ENCODE data around the gene ANKS1B.
"Not testable (repeated sequence)": the region's sequence is repeated elsewhere in the genome, so short reads cannot be mapped to it uniquely, and the experiment has no call there.

The ANKS1B gene

DNA sequence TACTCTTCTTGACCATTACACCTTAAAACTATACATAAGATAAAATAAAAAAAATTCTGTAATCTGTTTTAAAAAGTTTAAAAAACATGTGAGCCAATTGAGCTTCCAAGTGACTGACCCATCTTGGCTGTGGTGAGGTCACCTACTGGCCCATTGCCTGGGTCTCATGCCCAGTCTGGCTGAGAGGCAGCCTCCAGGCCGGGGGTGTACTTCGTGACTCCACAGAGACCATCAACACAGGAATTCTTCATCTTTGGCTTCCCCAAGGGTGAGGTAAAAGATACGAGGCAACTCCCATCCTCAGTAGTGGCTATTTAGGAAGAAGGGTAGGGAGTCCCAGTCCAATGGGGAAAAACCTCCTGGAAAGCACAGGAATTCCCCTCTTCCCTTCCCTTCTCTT lies 1226.4 kb downstream of the ANKS1B start:
- no peak overlapping the region for H2AFZ ChIP-seq (ENCODE audit: low read length)
- H3K9me3 ChIP-seq (ENCODE audit: insufficient read depth, low read depth, low read length): no peaks in the 10 kb centered on the region
- H3K36me3 ChIP-seq (ENCODE audit: insufficient read depth, low read length): no peaks in the 10 kb centered on the region
- no peaks in the 10 kb centered on the region for H3F3A ChIP-seq (ENCODE audit: low read depth)
- no peaks in the 10 kb centered on the region for H4K20me1 ChIP-seq (ENCODE audit: insufficient read depth, low read length, poor library complexity, severe bottlenecking)
- no peak overlapping the region for H3K9ac ChIP-seq (ENCODE audit: low read depth, low read length, poor library complexity, severe bottlenecking)
- H3K4me1 ChIP-seq (ENCODE audit: insufficient read depth, low read length, poor library complexity, severe bottlenecking): peaks cover 7% of the 10 kb centered on the region
- no peaks in the 10 kb centered on the region for H3K27me3 ChIP-seq (ENCODE audit: insufficient read depth, low read length, poor library complexity, severe bottlenecking)
- H3K79me2 ChIP-seq (ENCODE audit: insufficient read depth, low read length): no peaks in the 10 kb centered on the region
- H3K4me3 ChIP-seq (ENCODE audit: low read length, poor library complexity, severe bottlenecking): no peak overlapping the region
- H3K4me2 ChIP-seq (ENCODE audit: low read depth, low read length, poor library complexity, severe bottlenecking): no peak overlapping the region
- TF ChIP-seq, protein P1, sequence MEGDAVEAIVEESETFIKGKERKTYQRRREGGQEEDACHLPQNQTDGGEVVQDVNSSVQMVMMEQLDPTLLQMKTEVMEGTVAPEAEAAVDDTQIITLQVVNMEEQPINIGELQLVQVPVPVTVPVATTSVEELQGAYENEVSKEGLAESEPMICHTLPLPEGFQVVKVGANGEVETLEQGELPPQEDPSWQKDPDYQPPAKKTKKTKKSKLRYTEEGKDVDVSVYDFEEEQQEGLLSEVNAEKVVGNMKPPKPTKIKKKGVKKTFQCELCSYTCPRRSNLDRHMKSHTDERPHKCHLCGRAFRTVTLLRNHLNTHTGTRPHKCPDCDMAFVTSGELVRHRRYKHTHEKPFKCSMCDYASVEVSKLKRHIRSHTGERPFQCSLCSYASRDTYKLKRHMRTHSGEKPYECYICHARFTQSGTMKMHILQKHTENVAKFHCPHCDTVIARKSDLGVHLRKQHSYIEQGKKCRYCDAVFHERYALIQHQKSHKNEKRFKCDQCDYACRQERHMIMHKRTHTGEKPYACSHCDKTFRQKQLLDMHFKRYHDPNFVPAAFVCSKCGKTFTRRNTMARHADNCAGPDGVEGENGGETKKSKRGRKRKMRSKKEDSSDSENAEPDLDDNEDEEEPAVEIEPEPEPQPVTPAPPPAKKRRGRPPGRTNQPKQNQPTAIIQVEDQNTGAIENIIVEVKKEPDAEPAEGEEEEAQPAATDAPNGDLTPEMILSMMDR (conservative IDR thresholded peaks at IDR 0.05; ENCODE audit: low read length): no peak
- no peak for TF ChIP-seq EZH2phosphoT487 (IDR thresholded peaks at IDR 0.05; ENCODE audit: borderline replicate concordance)
- H3K9me2 ChIP-seq (replicated peaks; ENCODE audit: low read depth, low read length): no peaks in the 10 kb centered on the region

DNA sequence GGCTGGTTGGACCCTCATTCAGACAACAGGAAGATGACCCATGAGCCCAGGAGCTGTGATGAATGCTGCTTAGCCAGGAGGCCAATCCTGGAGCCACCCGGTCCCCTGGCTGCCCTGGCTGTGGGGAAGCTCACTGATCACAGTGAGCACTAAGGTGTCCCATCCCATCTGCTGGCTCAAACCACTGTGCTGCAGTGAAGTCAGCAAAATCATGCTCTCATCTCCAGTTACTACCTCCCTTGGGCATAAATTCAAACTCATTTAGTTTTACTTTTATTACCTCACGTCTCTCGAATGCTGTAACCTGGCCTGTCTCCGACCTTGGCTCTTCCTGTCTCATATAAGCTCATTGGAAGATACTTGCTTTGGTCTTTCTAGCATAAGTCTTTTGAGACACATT lies 1227.3 kb downstream of the ANKS1B start:
- Histone ChIP-seq H3K36me3 (ENCODE audit: insufficient read depth, low read length) (no peaks in the 10 kb centered on the region), H4K20me1 (ENCODE audit: insufficient read depth, low read length, poor library complexity, severe bottlenecking) (no peaks in the 10 kb centered on the region), H3K4me1 (ENCODE audit: insufficient read depth, low read length, poor library complexity, severe bottlenecking) (peaks cover 7% of the 10 kb centered on the region), H3K79me2 (ENCODE audit: insufficient read depth, low read length) (no peaks in the 10 kb centered on the region), H3K9me3 (ENCODE audit: insufficient read depth, low read depth, low read length) (no peaks in the 10 kb centered on the region), H3K4me3 (ENCODE audit: low read length, poor library complexity, severe bottlenecking) (no peak overlapping the region), H3K9ac (ENCODE audit: low read depth, low read length, poor library complexity, severe bottlenecking) (no peak overlapping the region), H3K9me2 (replicated peaks; ENCODE audit: low read depth, low read length) (no peaks in the 10 kb centered on the region), H2AFZ (ENCODE audit: low read length) (no peak overlapping the region), H3K27me3 (ENCODE audit: insufficient read depth, low read length, poor library complexity, severe bottlenecking) (no peaks in the 10 kb centered on the region), H3F3A (ENCODE audit: low read depth) (no peaks in the 10 kb centered on the region), H3K4me2 (ENCODE audit: low read depth, low read length, poor library complexity, severe bottlenecking) (no peak overlapping the region)
- TF ChIP-seq EZH2phosphoT487 (IDR thresholded peaks at IDR 0.05; ENCODE audit: borderline replicate concordance): no peak
- TF ChIP-seq, protein P1 (conservative IDR thresholded peaks at IDR 0.05; ENCODE audit: low read length): no peak

DNA sequence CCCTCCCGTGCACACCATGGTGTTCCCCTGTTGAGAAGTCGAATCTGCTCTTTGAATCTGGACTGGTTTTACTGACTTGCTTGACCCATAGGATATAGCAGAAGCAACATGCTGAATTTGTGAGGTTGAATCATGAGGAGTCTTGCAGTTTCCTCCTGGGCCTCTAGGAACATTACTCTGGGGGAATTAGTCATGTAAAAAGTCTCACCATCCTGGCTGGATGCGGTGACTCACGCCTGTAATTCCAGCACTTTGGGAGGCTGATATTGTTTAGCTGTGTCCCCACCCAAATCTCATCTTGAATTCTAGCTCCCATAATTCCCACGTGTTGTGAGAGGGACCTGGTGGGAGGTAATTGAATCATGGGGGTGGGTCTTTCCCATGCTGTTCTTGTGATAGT lies 1228.9 kb downstream of the ANKS1B start:
- H3K27me3 ChIP-seq (ENCODE audit: insufficient read depth, low read length, poor library complexity, severe bottlenecking); H3K4me1 ChIP-seq (ENCODE audit: insufficient read depth, low read length, poor library complexity, severe bottlenecking); H3K79me2 ChIP-seq (ENCODE audit: insufficient read depth, low read length); H3K9ac ChIP-seq (ENCODE audit: low read depth, low read length, poor library complexity, severe bottlenecking); H4K20me1 ChIP-seq (ENCODE audit: insufficient read depth, low read length, poor library complexity, severe bottlenecking); H2AFZ ChIP-seq (ENCODE audit: low read length); H3K9me2 ChIP-seq (replicated peaks; ENCODE audit: low read depth, low read length); H3K4me2 ChIP-seq (ENCODE audit: low read depth, low read length, poor library complexity, severe bottlenecking); H3K9me3 ChIP-seq (ENCODE audit: insufficient read depth, low read depth, low read length); H3F3A ChIP-seq (ENCODE audit: low read depth); H3K4me3 ChIP-seq (ENCODE audit: low read length, poor library complexity, severe bottlenecking); H3K36me3 ChIP-seq (ENCODE audit: insufficient read depth, low read length): not testable (repeated sequence)

DNA sequence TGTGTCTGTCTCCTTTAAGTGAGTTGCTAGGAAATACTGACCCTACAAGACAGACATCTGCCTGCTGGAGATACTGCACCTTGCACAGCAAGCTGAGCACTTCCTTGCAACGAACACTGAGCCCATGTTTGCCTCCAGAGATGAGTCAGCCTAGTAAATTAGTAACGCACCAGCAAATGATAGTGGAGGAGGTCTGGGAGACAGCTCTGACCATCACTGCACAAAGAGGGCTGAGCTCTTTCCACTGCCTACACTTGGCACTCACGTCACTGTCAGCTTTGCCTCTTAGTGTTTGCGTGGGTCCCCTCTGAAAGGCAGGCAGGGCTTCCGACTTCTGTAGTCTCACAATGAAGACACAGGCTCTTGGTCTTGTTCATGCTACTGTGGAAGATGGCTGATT lies 1230.6 kb downstream of the ANKS1B start:
- H3K4me1 ChIP-seq (ENCODE audit: insufficient read depth, low read length, poor library complexity, severe bottlenecking): peaks cover 7% of the 10 kb centered on the region
- TF ChIP-seq, protein P1 (conservative IDR thresholded peaks at IDR 0.05; ENCODE audit: low read length): no peak
- TF ChIP-seq EZH2phosphoT487 (IDR thresholded peaks at IDR 0.05; ENCODE audit: borderline replicate concordance): no peak
- H3K4me3 ChIP-seq (ENCODE audit: low read length, poor library complexity, severe bottlenecking): no peak overlapping the region
- H3K36me3 ChIP-seq (ENCODE audit: insufficient read depth, low read length): no peaks in the 10 kb centered on the region
- H3K27me3 ChIP-seq (ENCODE audit: insufficient read depth, low read length, poor library complexity, severe bottlenecking): no peaks in the 10 kb centered on the region
- peak overlapping the region; percentile 79 for H2AFZ ChIP-seq (ENCODE audit: low read length)
- no peak overlapping the region for H3K4me2 ChIP-seq (ENCODE audit: low read depth, low read length, poor library complexity, severe bottlenecking)
- H3K9ac ChIP-seq (ENCODE audit: low read depth, low read length, poor library complexity, severe bottlenecking): no peak overlapping the region
- no peaks in the 10 kb centered on the region for H3K79me2 ChIP-seq (ENCODE audit: insufficient read depth, low read length)
- no peaks in the 10 kb centered on the region for H3K9me3 ChIP-seq (ENCODE audit: insufficient read depth, low read depth, low read length)
- H3F3A ChIP-seq (ENCODE audit: low read depth): no peaks in the 10 kb centered on the region
- H4K20me1 ChIP-seq (ENCODE audit: insufficient read depth, low read length, poor library complexity, severe bottlenecking): no peaks in the 10 kb centered on the region
- no peaks in the 10 kb centered on the region for H3K9me2 ChIP-seq (replicated peaks; ENCODE audit: low read depth, low read length)
